SK-N-MC (cell line): ENCODE measurements around the gene GOSR2.
"Not testable (repeated sequence)": the region's sequence is repeated elsewhere in the genome, so short reads cannot be mapped to it uniquely, and the experiment has no call there.

ENCODE experiments used
- DNase-seq: peaks from one replicate; pipeline ENCODE4 v3.0.0-alpha.2; 2011; ENCODE audit warnings: low read depth, low spot score
- H3K27ac ChIP-seq: fragments of 200-600 bp; sonication (generic); 2 replicates; pipeline ENCODE4 v1.5.1; 2016; ENCODE audit warnings: mixed run types
- H3K36me3 ChIP-seq: fragments of 200-600 bp; sonication (generic); 2 replicates; pipeline ENCODE4 v1.6.1; 2017; ENCODE audit warnings: antibody characterized with exemption, low read length, mixed read lengths; ENCODE audit not compliant: insufficient read depth
- H3K4me3 ChIP-seq: fragments of 200-600 bp; sonication (generic); 2 replicates; pipeline ENCODE4 v1.5.1; 2016
- H3K9ac ChIP-seq: fragments of 200-600 bp; sonication (generic); 2 replicates; pipeline ENCODE4 v1.8.0; 2017; ENCODE audit warnings: mixed run types, mixed read lengths; ENCODE audit not compliant: insufficient read length
- H3K9me3 ChIP-seq: fragments of 200-600 bp; sonication (generic); 2 replicates; pipeline ENCODE4 v1.6.1; 2017; ENCODE audit warnings: low read depth, mild to moderate bottlenecking, antibody characterized with exemption, low read length, moderate library complexity, mixed read lengths
- EZH2 ChIP-seq: fragments of 200-600 bp; sonication (generic); IDR thresholded peaks from one replicate; pipeline ENCODE4 v1.6.1; 2017; ENCODE audit warnings: antibody characterized with exemption
- FOXP2 ChIP-seq: optimal IDR thresholded peaks from 2 replicates; pipeline ENCODE3; 2011; ENCODE audit warnings: mild to moderate bottlenecking, moderate library complexity; ENCODE audit not compliant: insufficient read depth; ENCODE audit errors: extremely low read length, control extremely low read depth
- POLR2AphosphoS5 ChIP-seq: IDR thresholded peaks from 2 replicates; pipeline ENCODE4 v1.6.1; 2012; ENCODE audit warnings: mild to moderate bottlenecking, low read depth, low read length, borderline replicate concordance

Gene GOSR2

GRCh38 chr17:46983782-46984181, 60.8 kb downstream of the GOSR2 start:
- DNase-seq = no peak
- no peak overlapping the region for H3K4me3 ChIP-seq

GRCh38 chr17:46984341-46984740, 61.4 kb downstream of the GOSR2 start:
- Histone ChIP-seq H3K4me3 (no peak overlapping the region), H3K36me3 (no peaks in the 10 kb centered on the region), H3K9ac (no peak overlapping the region), H3K9me3 (no peaks in the 10 kb centered on the region), H3K27ac (no peak overlapping the region)
- DNase-seq = no peak
- TF ChIP-seq FOXP2 (no peak), POLR2AphosphoS5 (no peak), EZH2 (no peak)

More at GRCh38 chr17:46983782-46984181, 60.8 kb downstream of the GOSR2 start:
- TF ChIP-seq EZH2 = no peak
- TF ChIP-seq FOXP2 = no peak
- TF ChIP-seq POLR2AphosphoS5 = no peak
- Histone ChIP-seq H3K9ac (no peak overlapping the region), H3K36me3 (no peaks in the 10 kb centered on the region), H3K9me3 (no peaks in the 10 kb centered on the region), H3K27ac (no peak overlapping the region)

- Histone ChIP-seq H3K9ac (no peak overlapping the region), H3K4me3 (no peak overlapping the region), H3K27ac (no peak overlapping the region), H3K36me3 (no peaks in the 10 kb centered on the region), H3K9me3 (no peaks in the 10 kb centered on the region)
- TF ChIP-seq POLR2AphosphoS5 (no peak), FOXP2 (no peak), EZH2 (no peak)
- DNase-seq = no peak
Measured at GRCh38 chr17:46984892-46985291, 61.9 kb downstream of the GOSR2 start.

GRCh38 chr17:46986366-46986765, 63.4 kb downstream of the GOSR2 start:
- TF ChIP-seq FOXP2 (no peak), EZH2 (no peak), POLR2AphosphoS5 (no peak)
- no peaks in the 10 kb centered on the region for H3K9me3 ChIP-seq
- DNase-seq = no peak
- no peaks in the 10 kb centered on the region for H3K36me3 ChIP-seq
- no peak overlapping the region for H3K4me3 ChIP-seq
- H3K27ac ChIP-seq = no peak overlapping the region
- H3K9ac ChIP-seq = no peak overlapping the region

DNA sequence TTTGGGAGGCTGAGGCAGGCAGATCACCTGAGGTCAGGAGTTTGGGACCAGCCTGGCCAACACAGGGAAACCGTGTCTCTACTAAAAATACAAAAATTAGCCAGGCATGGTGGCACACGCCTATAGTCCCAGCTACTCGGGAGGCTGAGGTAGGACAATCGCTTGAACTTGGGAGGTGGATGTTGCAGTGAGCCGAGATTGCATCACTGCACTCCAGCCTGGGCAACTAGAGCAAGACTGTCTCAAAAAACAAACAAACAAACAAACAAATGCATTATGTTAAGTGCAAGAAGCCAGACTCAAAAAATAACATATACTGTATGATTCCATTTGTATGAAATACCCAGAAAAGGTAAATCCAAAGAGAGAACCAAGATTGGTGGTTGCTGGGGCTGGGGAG, 65.0 kb downstream of the GOSR2 start:
- DNase-seq, H3K9ac ChIP-seq, H3K36me3 ChIP-seq, H3K4me3 ChIP-seq, H3K9me3 ChIP-seq, H3K27ac ChIP-seq: not testable (repeated sequence)

DNA sequence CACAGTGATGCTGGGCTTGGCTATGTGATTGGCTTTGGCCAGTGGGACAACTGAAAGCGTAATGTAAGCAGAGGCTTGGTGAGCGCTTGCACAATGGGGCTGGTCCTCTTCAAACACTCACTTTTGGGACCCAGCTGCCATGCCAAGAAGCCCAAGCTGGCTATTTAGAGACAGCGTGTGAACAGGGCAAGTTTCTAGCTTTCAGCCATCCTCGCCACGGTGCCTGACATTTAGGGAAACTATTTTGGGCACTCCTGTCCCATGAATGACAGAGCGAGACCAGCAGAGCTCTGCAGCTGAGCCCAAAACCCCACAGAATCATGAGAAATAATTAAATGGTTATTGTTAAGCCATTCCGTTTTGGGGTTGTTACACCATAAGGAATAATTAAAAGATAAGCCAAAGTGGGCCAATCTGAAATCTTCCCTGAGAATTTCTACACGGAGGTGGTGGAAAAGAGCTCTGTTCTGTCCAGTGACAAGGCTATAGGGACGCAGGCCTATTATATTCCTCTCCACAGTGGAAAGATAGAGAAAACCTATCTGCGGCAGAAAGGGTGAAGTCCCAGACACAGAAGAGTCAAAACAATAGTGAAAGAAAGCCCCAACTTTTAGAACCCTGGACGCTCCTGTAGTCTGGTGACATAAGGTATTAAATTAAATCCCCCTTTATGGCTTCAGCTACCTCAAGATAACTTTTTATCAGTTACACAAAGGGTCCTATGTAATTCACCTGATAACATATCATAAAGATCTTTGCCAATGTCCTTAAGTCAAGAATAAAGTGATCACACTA, 66.9 kb downstream of the GOSR2 start:
- no peak overlapping the region for H3K9ac ChIP-seq
- H3K9me3 ChIP-seq = no peaks in the 10 kb centered on the region
- TF ChIP-seq FOXP2 (no peak), EZH2 (no peak), POLR2AphosphoS5 (no peak)
- H3K36me3 ChIP-seq = no peaks in the 10 kb centered on the region
- H3K27ac ChIP-seq = no peak overlapping the region
- H3K4me3 ChIP-seq = no peak overlapping the region
- no peak for DNase-seq

DNA sequence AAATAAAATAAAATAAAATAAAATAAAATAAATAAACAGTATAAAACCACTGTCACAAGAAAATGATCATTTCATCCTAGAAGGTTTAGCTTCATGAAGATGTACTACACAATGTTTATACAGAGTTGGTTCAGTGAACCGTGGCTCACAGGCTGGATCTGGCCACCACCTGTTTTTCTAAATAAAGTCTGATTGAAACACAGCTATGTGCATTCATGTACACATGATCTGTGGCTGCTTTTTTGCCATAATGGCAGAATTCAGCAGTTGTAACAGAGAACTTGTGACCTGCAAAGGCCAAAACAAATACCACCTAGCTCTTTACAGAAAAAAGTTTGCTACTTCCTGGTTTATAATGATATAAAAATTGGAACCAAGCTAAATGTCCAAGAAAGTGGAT, 68.7 kb downstream of the GOSR2 start:
- Histone ChIP-seq H3K27ac (no peak overlapping the region), H3K4me3 (no peak overlapping the region), H3K9me3 (no peaks in the 10 kb centered on the region), H3K36me3 (no peaks in the 10 kb centered on the region), H3K9ac (no peak overlapping the region)
- TF ChIP-seq FOXP2 = no peak
- no peak for TF ChIP-seq POLR2AphosphoS5
- no peak for TF ChIP-seq EZH2
- DNase-seq = no peak
